CD4-positive, alpha-beta T cell treated with Interleukin-1 beta for 1 hour (primary cell): ENCODE results near the gene PPARA.
A peak's percentile ranks its signal among the peaks of the same experiment; 100 is the strongest.

ENCODE experiments used
- DNase-seq, 2 donors: peaks; one replicate each; pipeline ENCODE4 v3.0.0-alpha.2; 2020 to 2022

The PPARA gene

DNA sequence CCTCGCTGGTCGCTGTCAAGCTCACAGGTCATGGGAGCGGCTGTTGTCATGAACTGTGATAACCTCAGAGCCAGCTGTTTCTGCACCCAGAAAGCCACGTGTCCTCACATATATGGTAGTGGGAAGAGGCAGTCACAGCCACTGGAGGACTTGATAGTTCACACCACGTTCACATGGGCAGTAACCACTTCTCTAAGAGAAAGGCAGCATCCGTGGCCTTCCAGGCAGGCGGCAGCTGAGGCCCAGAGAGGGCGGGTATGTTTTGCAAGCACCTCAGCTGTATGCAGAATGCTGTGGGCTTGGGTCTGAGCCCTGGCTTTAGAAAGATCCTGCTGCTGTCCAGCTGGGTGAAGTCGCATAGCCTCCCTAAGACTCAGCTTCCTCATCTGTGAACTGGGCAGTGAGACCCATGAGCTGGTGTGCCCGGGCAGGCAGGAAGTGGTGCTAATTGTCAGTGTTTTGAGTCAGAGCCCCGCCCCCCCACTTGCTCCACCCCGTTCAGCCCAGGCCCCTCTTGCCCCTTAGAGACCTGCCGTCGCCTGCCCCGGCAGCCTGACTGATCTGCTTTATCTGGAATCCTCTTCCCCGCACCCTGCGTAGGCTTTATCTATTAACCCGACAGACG is 130.8 kb downstream of the PPARA start:
- peak; percentile 62 to 66 for DNase-seq

DNA sequence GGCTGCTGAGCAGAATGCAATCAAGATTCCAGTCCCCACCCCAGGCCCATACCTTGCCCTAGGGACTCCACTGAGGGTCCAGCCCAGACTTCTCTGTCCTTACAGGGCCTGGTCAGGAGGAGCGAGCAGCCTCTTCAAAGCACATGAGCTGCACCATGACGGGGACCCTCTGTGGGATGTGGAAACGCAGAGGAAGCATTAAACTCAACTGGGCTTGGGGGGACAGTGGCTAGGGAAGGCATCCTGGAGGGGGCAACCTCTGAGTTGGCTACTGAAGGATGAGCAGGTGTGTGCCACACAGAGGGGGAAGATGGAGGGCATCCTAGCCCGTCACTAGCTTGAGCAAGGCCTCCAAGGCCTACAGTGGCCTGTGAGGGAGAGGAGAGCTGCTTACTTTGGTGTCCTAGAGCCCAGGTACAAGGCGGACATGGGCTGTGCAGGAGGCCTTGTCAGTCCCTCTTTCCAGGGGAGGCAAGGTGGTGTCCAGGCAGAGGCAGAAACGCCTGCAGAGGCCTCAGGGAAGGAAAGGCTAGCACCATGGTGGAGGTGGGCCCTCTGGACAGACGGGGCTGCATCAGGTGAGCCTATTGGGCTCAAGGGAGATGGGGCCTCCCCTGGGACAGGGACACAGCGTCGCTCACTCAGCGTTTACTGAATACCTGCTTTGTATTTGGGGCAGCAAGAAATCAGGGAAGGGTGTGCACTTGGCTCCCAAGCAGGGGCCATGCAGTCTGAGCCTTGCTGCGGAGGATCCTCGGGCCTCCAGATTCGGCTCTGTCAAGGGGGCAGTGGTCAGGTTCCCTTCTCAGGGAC is 131.7 kb downstream of the PPARA start:
- DNase-seq, result no peak

DNA sequence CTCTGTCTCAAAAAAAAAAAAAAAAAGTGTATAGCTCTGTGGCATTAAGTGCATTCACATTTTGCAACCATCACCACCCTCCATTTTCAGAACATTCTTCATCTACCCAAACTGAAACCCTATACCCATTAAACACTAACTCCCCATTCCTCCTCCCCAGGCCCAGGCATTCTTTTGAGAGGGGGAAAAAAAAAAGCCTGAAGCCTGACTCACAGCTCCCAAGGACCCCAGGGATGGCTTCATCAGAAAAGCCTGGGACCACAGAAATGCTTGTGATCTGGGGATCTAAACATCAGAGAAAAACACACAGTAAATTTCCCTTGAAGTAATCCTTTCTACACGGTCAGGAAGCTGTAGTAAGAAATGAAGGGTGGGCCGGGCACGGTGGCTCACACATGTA is 135.7 kb downstream of the PPARA start:
- DNase-seq, result no peak

DNA sequence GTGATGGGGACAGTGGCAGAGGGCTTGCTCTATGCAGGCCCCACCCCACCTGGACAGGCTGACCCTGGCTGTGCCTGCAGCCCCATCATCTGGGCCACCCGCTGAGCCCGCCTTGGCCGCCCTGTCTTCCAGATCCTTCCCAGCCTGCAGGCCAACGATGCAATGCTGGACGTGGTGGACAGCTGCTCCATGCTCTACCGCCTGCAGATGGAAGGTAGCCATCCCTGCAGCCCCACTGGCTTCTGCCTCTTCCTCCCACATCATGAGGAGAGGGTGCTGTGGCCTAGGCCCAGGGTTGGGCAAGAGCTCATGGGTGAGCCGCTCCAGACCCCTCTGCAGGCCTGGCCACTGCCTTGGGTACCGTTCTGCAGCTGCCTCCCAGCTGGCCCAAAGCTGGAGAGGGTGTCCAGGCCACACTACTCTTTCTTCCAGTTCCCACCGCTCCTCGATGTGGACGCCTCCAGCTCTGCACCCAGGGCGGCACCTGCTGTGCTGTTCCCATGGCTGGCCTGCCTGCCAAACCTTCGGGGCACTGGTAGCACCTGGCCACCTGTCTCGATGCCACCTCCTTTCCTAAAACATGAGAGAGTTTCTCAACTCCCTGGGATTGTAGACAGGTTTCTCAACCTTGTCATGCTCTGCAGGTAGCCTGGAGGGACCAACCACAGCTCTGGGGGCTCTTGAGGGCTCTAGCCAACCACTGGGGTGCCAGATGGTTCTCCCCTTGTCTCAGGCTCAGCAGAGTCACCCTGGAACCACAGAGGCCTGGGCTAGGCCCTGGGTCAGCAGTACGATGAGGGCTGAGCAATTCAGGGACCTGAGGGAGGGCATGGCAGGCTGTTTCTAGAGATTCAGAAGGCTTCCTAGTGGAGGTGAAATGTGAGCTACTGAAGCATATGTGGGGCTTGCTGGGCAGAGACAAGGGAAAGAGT is 136.9 kb downstream of the PPARA start:
- no peak for DNase-seq

DNA sequence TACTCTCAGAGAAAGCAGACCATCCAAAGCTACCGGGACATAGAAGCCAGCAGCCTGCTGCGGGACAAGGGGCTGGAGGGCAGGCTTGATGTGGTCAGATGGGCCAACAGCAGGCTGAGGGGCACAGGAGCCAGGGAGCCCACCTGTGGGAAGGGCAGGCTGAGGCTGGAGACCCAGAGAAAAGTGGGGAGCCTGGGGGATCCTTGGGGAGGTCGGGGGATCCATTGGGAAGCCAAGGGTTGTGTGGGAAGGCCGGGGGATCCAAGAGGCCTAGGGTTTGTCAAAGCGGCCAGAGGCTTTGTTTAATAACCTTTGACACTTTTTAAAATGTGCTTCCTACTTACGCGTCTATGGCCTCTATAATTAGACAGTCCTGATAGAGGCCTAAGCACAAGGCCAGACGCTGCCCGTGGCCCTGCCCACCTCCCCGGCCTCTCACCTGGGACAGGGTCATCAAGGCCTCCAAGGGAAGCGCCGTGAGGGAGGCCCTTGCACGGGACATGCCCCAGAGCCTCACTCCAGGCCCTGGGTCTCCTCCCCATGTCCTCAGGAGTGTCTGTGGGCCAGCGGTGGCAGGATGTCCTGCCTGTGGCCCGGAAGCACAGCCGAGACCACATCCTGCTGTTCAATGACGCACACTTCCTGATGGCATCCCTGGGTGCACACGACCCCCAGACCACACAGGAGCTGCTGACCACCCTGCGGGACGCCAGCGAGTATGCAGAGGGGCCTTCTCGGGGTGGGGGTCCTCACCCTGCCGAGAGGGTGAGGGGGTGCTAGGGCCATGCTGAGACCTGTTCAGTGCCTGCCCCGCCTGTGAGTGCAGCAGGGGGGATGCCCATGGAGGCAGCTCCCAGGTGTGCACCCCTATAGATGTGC is 137.8 kb downstream of the PPARA start:
- peak; percentile 53 to 71 for DNase-seq

DNA sequence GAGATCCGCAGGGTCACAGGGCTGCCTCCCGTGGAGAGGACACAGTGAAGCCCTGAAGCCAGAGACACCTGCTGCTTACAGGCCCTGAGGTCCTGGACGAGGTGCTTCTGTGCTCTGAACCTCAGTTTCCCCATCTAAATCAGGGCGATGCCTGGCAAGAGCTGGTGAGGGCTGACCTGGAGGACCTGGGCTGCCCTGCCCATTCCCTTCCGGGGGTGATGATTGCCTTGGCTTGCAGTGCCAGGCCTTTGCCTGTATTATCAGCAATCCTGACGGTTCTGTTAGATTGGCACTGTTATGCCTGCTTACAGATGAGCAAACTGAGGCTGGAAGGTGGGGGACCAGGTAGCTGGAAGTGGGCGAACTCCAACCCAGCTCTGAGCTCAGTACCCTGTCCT is 138.5 kb downstream of the PPARA start:
- no peak for DNase-seq

DNA sequence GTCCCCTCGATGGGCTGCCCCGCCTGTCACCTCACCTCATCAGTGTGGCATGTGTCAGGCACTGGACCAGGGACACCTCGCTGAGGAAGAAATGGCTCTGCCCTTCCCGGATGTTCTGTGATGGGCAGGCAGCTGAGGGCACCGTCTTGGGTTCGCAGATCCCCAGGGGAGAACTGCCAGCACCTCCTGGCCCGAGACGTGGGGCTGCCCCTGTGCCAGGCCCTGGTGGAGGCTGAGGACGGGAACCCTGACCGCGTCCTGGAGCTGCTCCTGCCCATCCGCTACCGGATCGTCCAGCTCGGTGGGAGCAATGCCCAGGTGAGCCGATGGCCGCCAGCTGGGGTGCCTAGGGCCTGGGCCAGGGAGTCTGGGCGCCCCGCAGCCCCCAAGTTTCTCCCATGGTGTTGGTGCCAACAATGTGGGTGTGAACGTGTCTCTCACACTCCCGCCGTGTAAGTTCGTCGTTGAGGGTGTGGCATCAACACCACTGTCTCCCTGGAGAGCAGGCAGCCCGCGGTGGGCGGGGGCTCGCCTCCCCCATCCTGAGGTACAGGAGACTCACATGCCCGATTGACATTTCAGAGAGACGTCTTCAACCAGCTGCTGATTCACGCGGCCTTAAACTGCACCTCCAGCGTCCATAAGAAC is 139.0 kb downstream of the PPARA start:
- peak; percentile 63 to 65 for DNase-seq

DNA sequence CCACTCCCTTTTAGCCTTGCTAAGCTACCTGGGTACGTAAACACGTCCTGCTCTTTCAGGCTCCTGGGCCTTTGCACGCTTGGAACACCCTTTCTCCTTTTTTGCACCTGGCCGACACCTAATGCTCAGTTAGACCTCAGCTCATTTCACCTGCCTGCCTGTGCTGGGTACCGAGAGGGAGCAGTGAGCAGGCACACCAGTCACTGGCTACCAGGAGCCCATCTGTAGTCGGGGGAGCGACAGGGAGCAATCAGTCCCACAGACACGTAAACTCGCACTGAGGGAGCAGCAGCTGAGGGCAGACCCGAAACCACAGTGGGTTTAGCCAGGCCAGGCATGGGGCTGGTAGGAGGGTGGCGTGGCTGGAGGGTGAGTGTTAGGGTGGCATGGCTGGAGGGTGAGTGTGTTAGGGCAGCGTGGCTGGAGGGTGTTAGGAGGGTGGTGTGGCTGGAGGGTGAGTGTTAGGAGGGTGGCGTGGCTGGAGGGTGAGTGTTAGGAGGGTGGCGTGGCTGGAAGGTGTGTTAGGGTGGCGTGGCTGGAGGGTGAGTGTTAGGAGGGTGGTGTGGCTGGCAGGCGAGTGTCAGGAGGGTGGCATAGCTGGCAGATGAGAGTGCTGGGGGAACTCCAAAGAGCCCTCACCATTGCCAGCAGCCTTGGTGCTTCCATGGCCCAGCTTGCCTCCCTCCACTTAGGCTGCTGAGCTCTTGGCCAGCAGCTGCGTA is 140.0 kb downstream of the PPARA start:
- peak; percentile 11 to 18 for DNase-seq

DNA sequence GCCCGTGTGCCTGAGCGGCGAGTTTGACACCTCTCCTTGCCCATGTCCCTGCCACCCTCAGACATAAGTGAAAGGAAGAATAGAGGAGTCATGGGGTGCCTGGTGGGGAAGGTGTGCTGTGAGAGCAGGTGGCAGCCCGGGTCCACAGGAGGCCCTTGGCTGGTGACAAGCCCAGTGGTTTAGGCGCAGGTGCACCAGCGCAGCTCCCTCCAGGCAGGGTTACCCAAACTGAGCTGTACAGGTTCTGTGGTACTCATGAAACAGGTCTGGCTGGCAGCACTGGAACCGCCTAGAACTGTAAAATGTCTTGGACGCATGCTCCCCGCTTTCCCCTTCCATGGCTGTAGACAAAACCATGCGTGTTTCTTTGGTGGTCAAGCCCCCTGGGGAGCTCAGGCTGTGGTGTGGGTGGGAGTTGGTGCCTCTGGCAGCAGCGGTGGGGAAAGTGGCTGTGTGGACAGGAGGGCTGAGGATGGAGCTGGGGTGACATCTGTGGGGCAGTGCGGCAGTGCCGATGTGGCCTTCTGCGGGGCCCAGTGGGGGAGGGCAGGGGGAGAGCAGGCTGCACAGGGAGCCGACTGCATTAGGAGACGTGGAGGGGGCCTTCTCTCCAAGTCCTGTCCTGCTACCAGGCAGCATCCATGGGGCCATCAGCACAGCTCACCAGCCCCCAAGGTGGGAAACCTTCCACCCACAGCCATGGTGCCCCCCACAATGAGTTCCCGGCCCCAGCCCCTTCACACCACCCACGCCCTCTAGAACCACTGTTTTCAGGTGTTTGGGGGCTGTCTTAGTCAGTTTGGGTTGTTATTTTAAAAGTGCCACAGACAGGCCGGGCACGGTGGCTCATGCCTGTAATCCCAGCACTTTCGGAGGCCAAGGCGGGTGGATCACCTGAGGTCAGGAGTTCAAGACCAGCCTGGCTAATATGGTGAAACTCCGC is 140.8 kb downstream of the PPARA start:
- no peak for DNase-seq

DNA sequence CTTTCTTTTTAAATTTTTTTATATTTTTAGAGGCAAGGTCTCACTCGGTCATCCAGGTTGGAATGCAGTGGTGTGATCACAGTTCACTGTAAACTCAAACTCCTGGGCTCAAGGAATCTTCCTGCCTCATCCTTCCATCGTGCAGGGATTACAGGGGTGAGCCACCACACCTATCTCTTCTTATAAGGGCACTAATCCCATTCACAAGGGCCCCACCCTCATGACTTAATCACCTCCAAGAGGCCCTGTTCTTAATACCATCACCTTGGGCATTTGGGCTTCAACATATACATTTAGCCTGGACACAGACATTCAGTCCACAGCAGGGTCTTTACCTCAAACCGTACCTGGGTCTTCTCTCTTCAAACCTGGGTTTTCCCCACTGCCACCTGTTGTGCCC is 141.8 kb downstream of the PPARA start:
- DNase-seq, result no peak

DNA sequence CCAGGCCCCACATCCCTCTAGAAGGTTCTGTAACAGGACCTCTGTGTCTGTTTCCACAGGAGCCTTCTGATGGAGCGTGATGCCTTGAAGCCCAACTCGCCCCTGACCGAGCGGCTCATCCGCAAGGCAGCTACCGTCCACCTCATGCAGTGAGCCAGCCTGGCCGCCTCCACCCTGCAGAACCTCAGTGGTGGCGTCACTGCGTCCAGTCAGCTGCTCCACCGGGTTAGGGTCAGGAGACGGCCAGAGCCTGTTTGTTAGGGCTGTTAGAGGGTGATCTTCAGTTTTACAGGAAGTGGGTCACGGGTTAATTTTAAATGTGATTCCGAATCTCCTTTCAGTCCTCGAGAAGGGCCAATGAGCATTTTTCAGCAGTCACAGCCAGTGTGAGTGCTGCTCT is 142.4 kb downstream of the PPARA start:
- no peak for DNase-seq
